ENCODE data around the gene ARGLU1.

DNA sequence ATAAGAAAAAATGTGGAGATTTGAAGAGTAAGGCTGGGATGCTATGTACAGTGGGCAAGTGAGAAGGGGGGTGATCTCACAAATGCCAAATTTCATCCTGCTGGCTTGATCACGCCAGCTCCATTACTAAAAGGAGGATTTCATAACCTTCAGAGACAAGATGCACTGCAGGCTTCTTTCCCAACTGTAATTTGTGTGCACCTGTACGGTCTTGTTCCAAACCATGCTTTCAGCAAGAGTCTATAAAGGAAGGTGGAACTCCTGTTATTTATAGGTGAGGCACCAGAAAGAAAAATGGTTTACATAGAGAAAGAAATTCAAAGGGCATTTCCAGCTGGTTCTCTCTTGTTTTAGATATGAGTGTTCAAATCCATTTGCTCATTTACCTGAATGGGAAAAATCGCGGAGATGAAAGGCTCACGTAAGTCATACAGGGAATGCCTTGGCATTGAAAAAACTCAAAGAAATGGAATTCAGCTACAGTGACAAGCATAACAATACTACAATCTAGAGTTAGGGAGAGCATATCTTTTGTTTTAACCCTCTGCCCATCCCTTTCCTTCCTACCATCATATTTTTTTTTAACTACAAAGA, 45.7 kb downstream of the ARGLU1 start:
- TF ChIP-seq, protein P1, sequence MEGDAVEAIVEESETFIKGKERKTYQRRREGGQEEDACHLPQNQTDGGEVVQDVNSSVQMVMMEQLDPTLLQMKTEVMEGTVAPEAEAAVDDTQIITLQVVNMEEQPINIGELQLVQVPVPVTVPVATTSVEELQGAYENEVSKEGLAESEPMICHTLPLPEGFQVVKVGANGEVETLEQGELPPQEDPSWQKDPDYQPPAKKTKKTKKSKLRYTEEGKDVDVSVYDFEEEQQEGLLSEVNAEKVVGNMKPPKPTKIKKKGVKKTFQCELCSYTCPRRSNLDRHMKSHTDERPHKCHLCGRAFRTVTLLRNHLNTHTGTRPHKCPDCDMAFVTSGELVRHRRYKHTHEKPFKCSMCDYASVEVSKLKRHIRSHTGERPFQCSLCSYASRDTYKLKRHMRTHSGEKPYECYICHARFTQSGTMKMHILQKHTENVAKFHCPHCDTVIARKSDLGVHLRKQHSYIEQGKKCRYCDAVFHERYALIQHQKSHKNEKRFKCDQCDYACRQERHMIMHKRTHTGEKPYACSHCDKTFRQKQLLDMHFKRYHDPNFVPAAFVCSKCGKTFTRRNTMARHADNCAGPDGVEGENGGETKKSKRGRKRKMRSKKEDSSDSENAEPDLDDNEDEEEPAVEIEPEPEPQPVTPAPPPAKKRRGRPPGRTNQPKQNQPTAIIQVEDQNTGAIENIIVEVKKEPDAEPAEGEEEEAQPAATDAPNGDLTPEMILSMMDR (IDR thresholded peaks at IDR 0.05): no peak
- no peak for TF ChIP-seq POLR2A (IDR thresholded peaks at IDR 0.05)

Measured in adrenal gland (tissue), 5 donors.